Measurements from ENCODE around the gene LZTS3.

The LZTS3 gene

GRCh38 chr20:3173610-3174441 is 477 bp upstream of the LZTS3 start (continued):
- TF ChIP-seq ZNF155 (tag by site-specific recombination; IDR thresholded peaks at IDR 0.05): no peak
- TF ChIP-seq ZNF777 (tag by site-specific recombination; IDR thresholded peaks at IDR 0.05; ENCODE audit: borderline replicate concordance): peak; percentile 86; the same call in 1 of the 2 replicates
- TF ChIP-seq GLIS2 (tag by site-specific recombination; IDR thresholded peaks at IDR 0.05): peak; percentile 14
- no peak for TF ChIP-seq ZNF211 (tag by site-specific recombination; IDR thresholded peaks at IDR 0.05; ENCODE audit: low read depth)
- TF ChIP-seq ZFP37 (tag by site-specific recombination; IDR thresholded peaks at IDR 0.05): peak; percentile 80
- no peak for TF ChIP-seq ZFP41 (tag by site-specific recombination; IDR thresholded peaks at IDR 0.05; ENCODE audit: borderline replicate concordance)
- TF ChIP-seq KLF1 (tag by site-specific recombination; IDR thresholded peaks at IDR 0.05): peak; percentile 74
- TF ChIP-seq HOXA7 (CRISPR knock-in tag; IDR thresholded peaks at IDR 0.05; ENCODE audit: borderline replicate concordance): 0 out of 2 replicates have a peak, but pooled peaks have one; percentile 30
- TF ChIP-seq TCF7L2 (IDR thresholded peaks at IDR 0.05; ENCODE audit: borderline replicate concordance, low read depth, low read length): no peak
- TF ChIP-seq ZNF645 (tag by site-specific recombination; IDR thresholded peaks at IDR 0.05): no peak
- TF ChIP-seq ZNF555 (tag by site-specific recombination; conservative IDR thresholded peaks at IDR 0.05): no peak
- no peak for TF ChIP-seq ZNF623 (tag by site-specific recombination; IDR thresholded peaks at IDR 0.05)
- peak; percentile 63 for TF ChIP-seq ZBTB48 (tag by site-specific recombination; IDR thresholded peaks at IDR 0.05)
- TF ChIP-seq ZNF394 (tag by site-specific recombination; IDR thresholded peaks at IDR 0.05; ENCODE audit: borderline replicate concordance): no peak; the same call in 1 of the 2 replicates
- 0 out of 2 replicates have a peak, but pooled peaks have one; percentile 13 for TF ChIP-seq MZF1 (tag by site-specific recombination; IDR thresholded peaks at IDR 0.05; ENCODE audit: borderline replicate concordance)
- peak; percentile 65 for TF ChIP-seq ZNF341 (tag by site-specific recombination; IDR thresholded peaks at IDR 0.05; ENCODE audit: low read depth)
- TF ChIP-seq ZEB2 (tag by site-specific recombination; IDR thresholded peaks at IDR 0.05): peak; percentile 86; the same call in 1 of the 2 replicates
- peak; percentile 51 for TF ChIP-seq SP7 (tag by site-specific recombination; IDR thresholded peaks at IDR 0.05)
- peak; percentile 96 for TF ChIP-seq ZBTB10 (tag by site-specific recombination; IDR thresholded peaks at IDR 0.05)
- TF ChIP-seq ZNF350 (tag by site-specific recombination; IDR thresholded peaks at IDR 0.05): no peak
- no peak; the same call in 1 of the 2 replicates for TF ChIP-seq GLI4 (tag by site-specific recombination; IDR thresholded peaks at IDR 0.05)
- TF ChIP-seq KLF16 (tag by site-specific recombination; IDR thresholded peaks at IDR 0.05): peak; percentile 36; the same call in 1 of the 2 replicates
- TF ChIP-seq ZNF639 (tag by site-specific recombination; IDR thresholded peaks at IDR 0.05): 0 out of 2 replicates have a peak, but pooled peaks have one; percentile 20
- TF ChIP-seq ZNF19 (tag by site-specific recombination; IDR thresholded peaks at IDR 0.05; ENCODE audit: low read depth): no peak
- TF ChIP-seq ZSCAN23 (tag by site-specific recombination; IDR thresholded peaks at IDR 0.05): peak; percentile 68; the same call in 1 of the 2 replicates
- 0 out of 2 replicates have a peak, but pooled peaks have one; percentile 20 for TF ChIP-seq BCL11A (tag by site-specific recombination; IDR thresholded peaks at IDR 0.05; ENCODE audit: low read depth)
- peak; percentile 99 for TF ChIP-seq ZBTB7A (tag by site-specific recombination; IDR thresholded peaks at IDR 0.05; ENCODE audit: low read depth)
- TF ChIP-seq FEZF1 (tag by site-specific recombination; IDR thresholded peaks at IDR 0.05): no peak
- TF ChIP-seq ZNF138 (tag by site-specific recombination; IDR thresholded peaks at IDR 0.05; ENCODE audit: borderline replicate concordance): no peak
- TF ChIP-seq ZNF354C (tag by site-specific recombination; IDR thresholded peaks at IDR 0.05; ENCODE audit: borderline replicate concordance, low read depth): no peak
- TF ChIP-seq ZNF18 (tag by site-specific recombination; IDR thresholded peaks at IDR 0.05): peak; percentile 74
- no peak for TF ChIP-seq ZNF266 (tag by site-specific recombination; IDR thresholded peaks at IDR 0.05; ENCODE audit: low read depth)
- TF ChIP-seq ZNF416 (tag by site-specific recombination; IDR thresholded peaks at IDR 0.05): no peak
- no peak for TF ChIP-seq ZNF121 (tag by site-specific recombination; IDR thresholded peaks at IDR 0.05)
